Body of pancreas (tissue), 4 donors: ENCODE data around the gene SLC22A2.

Source experiments
- CTCF ChIP-seq, 7 experiments: fragments of 450-650 bp in 4 of 7; fragments of 200-600 bp in 3 of 7; sonication (generic) in 3 of 7; IDR thresholded peaks; one replicate each; pipeline ENCODE4 v1.5.1; 2016 to 2019; ENCODE audit warnings: antibody characterized with exemption in 7 of 7
- POLR2A ChIP-seq, 3 donors: fragments of 450-650 bp; IDR thresholded peaks; one replicate each; pipeline ENCODE4 v1.6.1; 2016; ENCODE audit warnings: antibody characterized with exemption in 3 of 3, mild to moderate bottlenecking in 2 of 3

GRCh38 chr6:160269023-160269521 lies 10.5 kb upstream of the SLC22A2 start:
- TF ChIP-seq CTCF (IDR thresholded peaks at IDR 0.05) (no peak), POLR2A (IDR thresholded peaks at IDR 0.05) (no peak)
